Muscle layer of duodenum (tissue), 2 donors: Measurements from ENCODE around the gene MPPE1.
"Not testable (repeated sequence)": the region's sequence is repeated elsewhere in the genome, so short reads cannot be mapped to it uniquely, and the experiment has no call there.

Experiments
- H3K27ac ChIP-seq: one replicate; pipeline ENCODE4 v1.7.0; 2013; ENCODE audit warnings: mild to moderate bottlenecking, low read length
- H3K27me3 ChIP-seq: one replicate; pipeline ENCODE4 v1.7.0; 2013; ENCODE audit warnings: low read depth, mild to moderate bottlenecking, control low read depth, low read length
- H3K36me3 ChIP-seq, 2 donors: one replicate each; pipeline ENCODE4 v1.7.0; 2013; ENCODE audit warnings: low read length in 2 of 2, control low read depth in 1 of 2, mild to moderate bottlenecking in 1 of 2; ENCODE audit not compliant: insufficient read depth in 2 of 2, control insufficient read depth in 1 of 2
- H3K4me1 ChIP-seq, 2 donors: one replicate each; pipeline ENCODE4 v1.7.0; 2013; ENCODE audit warnings: low read length in 2 of 2, mild to moderate bottlenecking in 2 of 2, control low read depth in 1 of 2, moderate library complexity in 1 of 2; ENCODE audit not compliant: insufficient read depth in 2 of 2, control insufficient read depth in 1 of 2
- H3K4me3 ChIP-seq, 2 donors: one replicate each; pipeline ENCODE4 v1.7.0; 2013; ENCODE audit warnings: low read length in 2 of 2, low read depth in 1 of 2, mild to moderate bottlenecking in 1 of 2
- H3K9me3 ChIP-seq, 2 donors: one replicate each; pipeline ENCODE4 v1.7.0; 2013; ENCODE audit warnings: low read length in 2 of 2, control low read depth in 1 of 2, mild to moderate bottlenecking in 1 of 2; ENCODE audit not compliant: control insufficient read depth in 1 of 2
- donor health status: healthy.

The MPPE1 gene

GRCh38 chr18:11862468-11863137, 45.5 kb downstream of the MPPE1 start:
- H3K4me1 ChIP-seq: no peaks in the 10 kb centered on the region
- H3K27ac ChIP-seq: no peak overlapping the region
- peaks cover 0 to 8% of the 10 kb centered on the region in 2 donors for H3K36me3 ChIP-seq
- H3K4me3 ChIP-seq: no peak overlapping the region
- H3K9me3 ChIP-seq: no peaks in the 10 kb centered on the region
- no peaks in the 10 kb centered on the region for H3K27me3 ChIP-seq

DNA sequence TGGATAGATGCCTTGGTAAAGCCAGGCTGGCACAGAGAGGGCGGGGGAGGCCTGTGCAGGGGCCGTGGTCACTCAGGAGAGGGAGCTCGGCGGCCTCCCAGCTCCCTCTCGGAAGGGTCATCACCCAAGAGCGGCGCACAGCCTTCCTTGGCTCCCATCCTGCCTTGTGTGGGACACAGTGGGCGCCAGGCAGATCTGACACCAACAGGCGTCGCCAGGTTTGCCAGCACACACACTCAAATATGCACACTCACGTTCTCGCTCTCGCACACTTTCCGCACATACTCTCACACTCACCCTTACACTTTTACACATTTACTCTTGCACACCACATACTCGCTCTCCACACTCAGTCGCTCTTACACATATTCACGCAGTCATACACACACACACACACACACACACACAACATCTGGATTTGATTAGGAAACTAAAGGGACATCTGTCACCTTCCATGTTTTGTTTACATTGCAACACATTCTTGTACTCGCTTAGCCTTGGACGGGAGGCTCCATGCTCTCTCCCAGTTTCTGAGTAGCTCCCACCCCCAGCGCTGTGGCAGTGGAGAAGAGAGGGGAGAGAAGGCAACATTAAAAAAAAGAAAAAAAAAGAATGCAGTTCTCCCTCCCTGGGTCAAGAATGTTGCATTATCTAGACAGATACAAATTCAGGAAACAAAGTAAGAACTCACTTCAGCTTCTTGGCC, 46.4 kb downstream of the MPPE1 start:
- Histone ChIP-seq H3K4me3 (no peak overlapping the region), H3K4me1 (no peaks in the 10 kb centered on the region), H3K9me3 (no peaks in the 10 kb centered on the region), H3K27me3 (no peaks in the 10 kb centered on the region), H3K27ac (no peak overlapping the region), H3K36me3 (peaks cover 0 to 12% of the 10 kb centered on the region in 2 donors)

- no peak overlapping the region for H3K27ac ChIP-seq
- no peaks in the 10 kb centered on the region for H3K9me3 ChIP-seq
- no peak overlapping the region for H3K4me3 ChIP-seq
- peaks cover 0 to 10% of the 10 kb centered on the region in 2 donors for H3K36me3 ChIP-seq
- H3K27me3 ChIP-seq: no peaks in the 10 kb centered on the region
- H3K4me1 ChIP-seq: peaks cover 0 to 4% of the 10 kb centered on the region in 2 donors
These were observed 47.3 kb downstream of the MPPE1 start for GRCh38 chr18:11860594-11861450.

- Histone ChIP-seq H3K9me3 (no peaks in the 10 kb centered on the region), H3K27ac (no peak overlapping the region), H3K27me3 (no peaks in the 10 kb centered on the region), H3K4me3 (no peak overlapping the region), H3K4me1 (peaks cover 0 to 4% of the 10 kb centered on the region in 2 donors), H3K36me3 (peaks cover 0 to 8% of the 10 kb centered on the region in 2 donors)
These were observed 48.2 kb downstream of the MPPE1 start for GRCh38 chr18:11859903-11860407.

DNA sequence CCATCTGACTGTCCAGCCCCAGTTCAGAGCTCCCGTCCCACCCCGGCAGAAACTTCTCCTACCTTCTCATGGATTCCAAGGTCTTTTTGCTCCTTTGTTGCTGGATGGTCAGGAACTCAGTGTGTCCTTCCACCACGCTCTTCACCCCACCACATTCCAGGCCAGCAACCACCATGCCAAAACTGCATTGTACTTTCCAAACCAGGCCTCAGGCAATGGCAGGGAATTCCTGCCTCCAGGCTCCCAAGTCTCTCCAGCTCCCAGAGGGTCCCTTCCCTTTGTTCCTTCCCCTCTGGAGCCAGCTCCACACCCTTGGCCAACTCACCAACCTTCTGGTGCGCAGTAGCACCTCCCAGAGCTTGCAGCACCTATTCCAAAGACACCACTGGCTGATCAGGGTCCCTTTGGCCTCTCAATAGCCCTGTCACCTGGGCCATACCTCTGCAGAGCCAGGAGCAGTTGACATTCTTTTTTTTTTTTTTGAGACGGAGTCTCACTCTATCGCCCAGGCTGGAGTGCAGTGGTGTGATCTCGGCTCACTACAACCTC, 48.8 kb downstream of the MPPE1 start:
- Histone ChIP-seq H3K9me3 (no peaks in the 10 kb centered on the region), H3K4me1 (peaks cover 0 to 4% of the 10 kb centered on the region in 2 donors), H3K4me3 (no peak overlapping the region), H3K27ac (no peak overlapping the region), H3K27me3 (no peaks in the 10 kb centered on the region), H3K36me3 (peaks cover 0 to 8% of the 10 kb centered on the region in 2 donors)

DNA sequence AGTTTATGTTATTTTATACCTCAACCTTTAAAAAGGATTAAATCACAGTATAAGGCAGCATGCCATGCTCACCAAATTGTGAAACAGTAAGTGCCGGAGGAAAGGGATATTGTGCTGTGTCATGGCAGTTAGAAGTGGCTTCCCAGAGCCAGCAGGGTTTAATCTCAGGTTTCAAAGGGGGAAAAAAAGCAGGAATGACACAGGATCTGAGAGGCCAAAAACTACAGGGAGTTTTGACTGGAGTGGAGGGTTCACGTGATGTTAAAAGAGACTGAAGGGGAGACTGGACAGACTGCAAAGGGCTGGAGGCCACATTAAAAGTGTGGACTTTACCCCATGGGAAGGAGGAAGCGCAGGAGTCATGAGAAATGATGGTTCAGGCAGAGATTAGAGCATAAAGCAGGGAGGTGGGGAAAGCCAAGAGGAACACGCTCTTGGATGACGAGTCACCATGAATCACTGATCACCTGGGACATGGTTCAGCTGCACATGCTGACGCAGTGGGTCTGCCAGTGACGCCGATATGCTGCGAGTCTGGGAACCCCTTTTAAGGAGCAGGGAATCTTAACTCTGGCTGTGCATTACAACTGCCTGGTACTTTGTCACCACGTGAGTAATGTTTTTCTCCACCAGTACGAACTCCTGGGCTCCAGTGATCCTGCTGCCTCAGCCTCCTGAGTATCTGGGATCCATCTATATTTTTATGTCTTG, 50.8 kb downstream of the MPPE1 start:
- Histone ChIP-seq H3K27me3 (no peaks in the 10 kb centered on the region), H3K27ac (peak overlapping the region; percentile 71), H3K4me3 (no peak overlapping the region), H3K36me3 (peaks cover 0 to 8% of the 10 kb centered on the region in 2 donors), H3K4me1 (peaks cover 9 to 17% of the 10 kb centered on the region in 2 donors), H3K9me3 (no peaks in the 10 kb centered on the region)

DNA sequence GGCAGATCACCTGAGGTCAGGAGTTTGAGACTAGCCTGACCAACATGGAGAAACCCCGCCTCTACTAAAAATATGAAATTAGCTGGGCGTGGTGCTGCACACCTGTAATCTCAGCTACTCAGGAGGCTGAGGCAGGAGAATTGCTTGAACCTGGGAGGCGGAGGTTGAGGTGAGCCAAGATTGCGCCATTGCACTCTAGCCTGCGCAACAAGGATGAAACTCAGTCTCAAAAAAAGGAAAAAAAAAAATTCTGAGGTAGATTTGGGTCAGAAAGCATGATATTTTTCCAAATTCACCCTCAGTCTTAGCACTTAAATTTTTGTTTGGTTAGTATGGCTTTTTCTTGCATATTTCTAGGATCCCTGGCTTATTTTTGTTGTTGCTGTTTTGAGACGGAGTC, 53.6 kb downstream of the MPPE1 start:
- H3K27me3 ChIP-seq, H3K9me3 ChIP-seq, H3K27ac ChIP-seq, H3K4me3 ChIP-seq: not testable (repeated sequence)
- Histone ChIP-seq H3K36me3 (peaks cover 0 to 25% of the 10 kb centered on the region in 2 donors), H3K4me1 (peaks cover 15 to 25% of the 10 kb centered on the region in 2 donors)

DNA sequence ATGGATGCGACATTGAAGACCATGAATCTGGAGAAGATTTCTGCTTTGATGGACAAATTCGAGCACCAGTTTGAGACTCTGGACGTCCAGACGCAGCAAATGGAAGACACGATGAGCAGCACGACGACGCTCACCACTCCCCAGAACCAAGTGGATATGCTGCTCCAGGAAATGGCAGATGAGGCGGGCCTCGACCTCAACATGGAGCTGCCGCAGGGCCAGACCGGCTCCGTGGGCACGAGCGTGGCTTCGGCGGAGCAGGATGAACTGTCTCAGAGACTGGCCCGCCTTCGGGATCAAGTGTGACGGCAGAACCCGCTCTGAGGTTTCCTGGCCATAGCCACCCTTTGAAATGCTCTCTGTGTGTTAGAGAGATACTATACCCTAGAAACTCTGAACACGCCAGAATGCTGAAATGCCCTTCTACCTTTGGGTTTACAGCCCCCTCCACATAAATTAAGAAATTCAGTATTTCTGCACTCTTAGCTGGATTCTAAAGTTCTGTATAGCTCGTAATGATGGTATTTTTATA, 56.2 kb downstream of the MPPE1 start:
- H3K27me3 ChIP-seq: no peaks in the 10 kb centered on the region
- H3K4me3 ChIP-seq: peak overlapping the region; percentile 87 to 99
- H3K36me3 ChIP-seq: peaks cover 0 to 17% of the 10 kb centered on the region in 2 donors
- peak overlapping the region; percentile 99 for H3K27ac ChIP-seq
- H3K9me3 ChIP-seq: no peaks in the 10 kb centered on the region
- peaks cover 15 to 26% of the 10 kb centered on the region in 2 donors for H3K4me1 ChIP-seq

- Histone ChIP-seq H3K36me3 (peaks cover 0 to 17% of the 10 kb centered on the region in 2 donors), H3K9me3 (no peaks in the 10 kb centered on the region), H3K27ac (peak within 1 kb of the TSS; percentile 99), H3K4me1 (peaks cover 14 to 26% of the 10 kb centered on the region in 2 donors), H3K4me3 (peak within 1 kb of the TSS; percentile 87 to 99), H3K27me3 (no peaks in the 10 kb centered on the region)
These were observed 56.8 kb downstream of the MPPE1 start, which contains the start of gene CHMP1B for GRCh38 chr18:11851146-11851805. CHMP1B (plus strand) TSS chr18:11851413; CDS start chr18:11851512, 99 bp downstream.

DNA sequence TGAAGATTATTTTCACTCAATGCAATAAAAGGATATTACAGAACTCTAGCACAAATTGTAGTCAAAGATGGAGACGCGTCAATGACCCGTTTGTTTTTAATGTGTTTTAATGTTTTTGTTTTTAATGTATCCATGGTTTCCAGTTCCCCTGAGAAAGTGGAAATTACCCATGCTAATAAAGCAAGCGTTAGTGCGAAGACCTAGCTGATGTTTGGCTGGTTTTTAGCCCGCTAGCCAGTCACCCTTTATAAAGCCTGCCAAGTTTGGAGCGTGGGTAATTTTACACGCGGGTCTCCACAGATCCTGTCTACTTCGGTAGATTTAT, 57.3 kb downstream of the MPPE1 start:
- Histone ChIP-seq H3K27me3 (no peaks in the 10 kb centered on the region), H3K4me1 (peaks cover 10 to 26% of the 10 kb centered on the region in 2 donors), H3K4me3 (peak overlapping the region; percentile 87 to 99), H3K36me3 (peaks cover 0 to 17% of the 10 kb centered on the region in 2 donors), H3K9me3 (no peaks in the 10 kb centered on the region), H3K27ac (peak overlapping the region; percentile 99)
